ENCODE measurements around the gene LY6G6F.
"Not testable (repeated sequence)": the region's sequence is repeated elsewhere in the genome, so short reads cannot be mapped to it uniquely, and the experiment has no call there.

Gene LY6G6F

DNA sequence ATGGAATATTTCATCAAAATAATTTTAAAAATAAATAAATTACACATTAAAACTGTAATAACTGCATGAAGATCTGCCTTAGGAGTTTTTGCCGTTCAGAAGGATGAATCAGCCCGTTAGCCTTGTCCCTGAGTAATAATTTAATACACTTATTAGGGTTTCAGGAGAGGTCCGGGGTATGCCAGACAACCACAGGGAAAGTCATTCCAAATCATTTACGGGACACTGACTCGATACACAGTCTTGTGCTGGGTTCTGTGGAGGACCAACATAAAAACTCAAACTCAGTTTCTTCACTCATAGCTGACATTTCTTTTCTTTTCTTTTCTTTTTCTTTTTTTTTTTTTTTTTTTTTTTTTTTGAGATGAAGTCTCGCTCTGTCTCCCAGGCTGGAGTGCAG is 735 bp upstream of the LY6G6F start:
- no peak for DNase-seq

DNA sequence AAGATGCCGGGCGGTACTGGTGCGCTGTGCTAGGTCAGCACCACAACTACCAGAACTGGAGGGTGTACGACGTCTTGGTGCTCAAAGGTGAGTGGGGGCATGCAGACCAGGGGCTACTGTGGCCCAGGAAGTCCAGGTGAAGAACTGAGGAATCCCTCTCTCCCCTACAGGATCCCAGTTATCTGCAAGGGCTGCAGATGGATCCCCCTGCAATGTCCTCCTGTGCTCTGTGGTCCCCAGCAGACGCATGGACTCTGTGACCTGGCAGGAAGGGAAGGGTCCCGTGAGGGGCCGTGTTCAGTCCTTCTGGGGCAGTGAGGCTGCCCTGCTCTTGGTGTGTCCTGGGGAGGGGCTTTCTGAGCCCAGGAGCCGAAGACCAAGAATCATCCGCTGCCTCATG is 1.0 kb downstream of the LY6G6F start:
- DNase-seq = no peak

DNA sequence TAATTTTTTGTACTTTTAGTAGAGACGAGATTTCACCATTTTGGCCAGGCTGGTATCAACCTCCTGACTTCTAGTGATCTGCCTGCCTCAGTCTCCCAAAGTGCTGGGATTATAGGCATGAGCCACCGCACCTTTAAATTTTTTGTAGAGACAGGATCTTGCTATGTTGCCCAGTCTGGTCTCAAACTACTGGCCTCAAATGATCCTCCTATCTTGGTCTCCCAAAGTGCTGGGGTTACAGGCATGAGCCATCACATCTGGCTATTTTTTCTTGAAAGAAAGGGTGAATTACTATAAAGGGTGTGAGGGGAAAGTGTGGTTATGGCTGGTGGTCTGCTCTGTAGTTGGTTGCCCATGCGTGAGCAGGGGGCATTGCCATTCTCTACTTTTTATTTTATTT is 1.6 kb downstream of the LY6G6F start:
- no peak for DNase-seq

DNA sequence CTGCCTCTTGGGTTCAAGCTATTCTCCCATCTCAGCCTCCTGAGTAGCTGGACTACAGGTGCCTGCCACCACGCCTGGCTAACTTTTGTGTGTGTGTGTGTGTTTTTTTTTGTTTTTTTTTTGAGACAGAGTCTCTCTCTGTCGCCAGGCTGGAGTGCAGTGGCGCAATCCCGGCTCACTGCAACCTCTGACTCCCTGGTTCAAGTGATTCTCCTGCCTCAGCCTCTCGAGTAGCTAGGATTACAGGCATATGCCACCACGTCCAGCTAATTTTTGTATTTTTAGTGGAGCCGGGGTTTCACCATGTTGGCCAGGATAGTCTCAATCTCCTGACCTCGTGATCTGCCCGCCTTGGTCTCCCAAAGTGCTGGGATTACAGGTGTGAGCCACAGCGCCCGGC is 2.5 kb downstream of the LY6G6F start:
- DNase-seq = not testable (repeated sequence)

DNA sequence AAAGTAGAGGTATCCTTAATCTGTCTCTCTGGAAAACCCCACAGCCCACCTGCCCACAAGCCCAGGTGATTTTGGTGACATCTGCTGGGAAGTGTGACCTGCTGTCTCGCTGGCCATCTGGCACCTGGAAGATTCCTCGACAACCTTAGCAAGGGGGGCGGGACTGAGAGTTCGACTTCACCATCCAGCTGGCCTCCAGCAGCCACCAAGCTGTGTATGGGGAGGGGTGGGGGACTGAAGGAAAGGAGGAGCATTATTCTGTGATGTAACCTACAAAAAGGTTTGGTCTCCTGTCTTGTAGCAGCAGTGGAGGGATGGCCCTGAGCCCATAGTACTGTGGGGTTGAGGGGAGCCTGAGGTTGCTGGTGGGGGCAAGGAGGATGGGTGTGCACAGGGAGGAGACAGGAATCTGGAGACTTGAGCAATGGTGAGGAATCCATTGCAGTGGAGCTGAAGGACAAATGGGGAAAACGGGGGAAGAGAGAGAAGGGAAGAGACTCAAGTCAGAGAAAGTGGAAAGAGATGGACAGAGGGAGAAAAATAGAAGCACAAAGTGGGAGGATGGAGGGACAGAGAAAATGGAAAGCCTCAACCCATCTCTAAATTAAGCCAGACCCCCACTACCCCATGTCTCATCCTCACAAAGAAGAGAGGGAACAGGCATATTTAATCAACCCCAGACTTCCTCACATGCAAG is 4.0 kb downstream of the LY6G6F start:
- DNase-seq = no peak

DNA sequence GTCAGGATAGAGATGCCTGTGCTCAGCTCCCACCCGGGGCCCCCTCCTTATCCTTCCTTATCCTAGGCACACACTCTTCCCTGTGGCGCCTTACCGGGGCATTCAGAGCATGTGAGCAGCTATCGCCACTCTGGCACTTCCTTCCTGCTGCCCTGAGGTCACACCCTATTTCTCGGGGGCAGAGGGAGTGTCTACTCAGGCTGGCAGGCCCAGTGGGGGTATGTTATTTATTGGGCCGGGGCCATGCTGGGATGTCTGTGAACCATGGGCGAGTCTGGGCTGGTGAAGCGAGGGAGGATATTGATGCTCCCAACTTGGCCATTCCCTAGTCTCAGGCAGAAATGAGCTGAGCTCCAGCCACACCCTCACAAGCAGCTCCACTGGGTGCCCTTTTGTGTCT is 4.6 kb downstream of the LY6G6F start:
- no peak for DNase-seq

DNA sequence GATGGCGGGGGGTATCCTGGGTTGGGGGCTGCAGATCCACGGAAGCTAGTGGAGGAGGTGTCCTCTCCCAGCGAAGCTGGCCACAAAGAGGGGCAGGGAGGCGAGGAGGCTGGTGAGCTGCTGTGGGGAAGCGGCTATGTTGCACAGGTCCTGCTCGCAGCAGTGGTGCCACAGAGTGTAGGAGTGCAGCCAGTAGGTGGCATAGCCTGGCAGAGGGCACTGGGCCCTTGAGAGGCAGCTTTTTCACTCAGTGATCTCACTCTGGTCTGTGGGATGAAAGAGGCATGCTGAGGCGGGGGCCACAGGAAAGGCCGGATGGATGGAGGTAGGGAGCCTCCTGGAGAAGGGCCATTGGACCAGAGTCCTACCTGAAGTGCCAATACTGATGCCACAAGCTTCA is 5.6 kb downstream of the LY6G6F start:
- DNase-seq = no peak

DNA sequence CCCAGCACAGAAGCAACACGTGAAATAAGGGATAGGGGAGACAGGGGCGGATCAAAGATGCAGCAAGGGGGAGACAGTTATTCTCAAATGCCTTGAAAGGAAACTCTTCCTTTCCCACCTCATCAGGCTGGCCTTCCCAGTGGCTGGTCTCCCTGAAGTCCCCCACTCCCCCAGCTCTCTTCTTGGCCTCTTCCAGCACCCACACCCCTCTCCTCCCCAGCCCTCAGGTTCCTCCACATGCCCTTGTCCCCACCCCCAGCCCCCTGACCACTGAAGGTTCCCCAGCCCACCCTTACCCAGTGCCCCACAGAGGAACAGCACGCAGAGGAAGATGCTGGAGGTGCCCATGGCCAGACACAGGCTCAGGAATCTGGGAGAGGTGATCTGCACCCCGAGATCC is 6.8 kb downstream of the LY6G6F start:
- no peak for DNase-seq

DNA sequence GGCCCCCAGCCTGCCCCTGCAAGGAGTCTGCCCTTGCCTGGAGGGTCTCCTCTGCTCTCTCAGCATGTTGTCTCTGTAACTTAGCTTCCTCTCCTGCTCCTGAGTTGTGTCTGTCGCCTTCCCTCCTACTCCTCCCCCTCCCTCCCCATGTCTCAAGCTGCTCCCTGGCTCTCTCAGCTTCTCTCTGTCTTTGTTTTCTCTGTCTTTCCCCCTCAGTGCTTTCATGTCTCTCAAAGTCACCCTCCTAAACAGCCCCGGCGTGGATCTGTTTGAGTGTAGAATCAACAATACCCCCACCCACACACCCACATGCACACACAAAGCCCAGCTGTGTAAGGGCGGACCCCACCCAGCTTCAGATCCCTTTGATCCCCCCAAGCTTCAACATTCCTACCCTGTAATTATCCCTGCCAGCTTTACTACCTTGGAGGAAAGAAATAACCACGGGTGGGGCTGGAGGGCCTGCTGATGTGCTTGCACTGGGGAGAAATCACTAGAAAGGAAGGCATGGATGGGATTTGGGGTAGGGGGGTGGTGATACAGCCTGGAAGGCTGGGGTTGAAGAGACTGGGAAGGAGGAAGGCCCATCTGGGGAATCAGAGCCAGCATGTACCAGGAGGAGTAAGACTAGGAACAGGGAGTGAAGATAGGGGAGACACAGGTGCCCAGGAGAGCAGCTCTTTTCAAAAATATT is 7.5 kb downstream of the LY6G6F start:
- DNase-seq = no peak

DNA sequence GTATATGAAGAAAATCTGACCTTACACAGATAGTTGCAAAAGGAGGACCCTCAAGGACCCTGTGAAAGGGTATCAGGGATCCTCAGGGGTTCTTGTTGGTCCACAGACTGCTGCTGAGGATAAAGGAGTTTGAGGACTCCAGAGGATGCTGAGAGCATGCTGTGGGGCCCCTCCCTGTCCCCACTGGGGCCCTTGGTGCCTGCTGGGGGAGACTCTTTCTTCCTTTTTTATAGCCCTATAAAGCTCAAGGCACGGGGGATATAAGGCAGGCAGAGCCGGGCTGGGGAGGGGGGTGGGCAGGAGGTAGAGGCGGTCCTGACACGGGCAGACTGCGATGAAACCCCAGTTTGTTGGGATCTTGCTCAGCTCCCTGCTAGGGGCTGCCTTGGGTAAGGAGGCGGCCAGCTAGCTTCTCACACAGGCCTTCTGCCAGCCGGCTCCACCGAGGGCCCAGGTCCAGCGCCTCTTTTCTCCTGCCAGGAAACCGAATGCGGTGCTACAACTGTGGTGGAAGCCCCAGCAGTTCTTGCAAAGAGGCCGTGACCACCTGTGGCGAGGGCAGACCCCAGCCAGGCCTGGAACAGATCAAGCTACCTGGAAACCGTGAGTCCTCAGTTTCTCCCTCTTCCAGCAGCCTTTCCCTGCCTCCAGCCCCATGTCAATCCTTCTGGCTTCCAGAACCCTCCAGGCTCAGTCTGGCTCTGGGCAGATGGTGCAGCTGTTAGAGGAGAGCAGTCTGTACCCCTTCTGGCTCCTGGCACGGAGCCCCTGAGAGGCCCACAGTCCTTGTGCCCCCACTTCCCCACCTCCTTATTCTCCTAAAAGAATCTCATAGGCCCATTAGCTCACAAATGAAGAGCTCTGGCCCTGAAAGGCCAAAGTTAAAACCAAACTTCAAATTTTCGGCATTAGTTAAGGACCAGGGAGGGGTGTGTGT is 8.6 kb downstream of the LY6G6F start, which contains the start of gene LY6G6D:
LY6G6D (plus strand) TSS at position 327 of the 937 bp plus-strand sequence; CDS start at position 335, 8 bp downstream.
- no peak for DNase-seq

DNA sequence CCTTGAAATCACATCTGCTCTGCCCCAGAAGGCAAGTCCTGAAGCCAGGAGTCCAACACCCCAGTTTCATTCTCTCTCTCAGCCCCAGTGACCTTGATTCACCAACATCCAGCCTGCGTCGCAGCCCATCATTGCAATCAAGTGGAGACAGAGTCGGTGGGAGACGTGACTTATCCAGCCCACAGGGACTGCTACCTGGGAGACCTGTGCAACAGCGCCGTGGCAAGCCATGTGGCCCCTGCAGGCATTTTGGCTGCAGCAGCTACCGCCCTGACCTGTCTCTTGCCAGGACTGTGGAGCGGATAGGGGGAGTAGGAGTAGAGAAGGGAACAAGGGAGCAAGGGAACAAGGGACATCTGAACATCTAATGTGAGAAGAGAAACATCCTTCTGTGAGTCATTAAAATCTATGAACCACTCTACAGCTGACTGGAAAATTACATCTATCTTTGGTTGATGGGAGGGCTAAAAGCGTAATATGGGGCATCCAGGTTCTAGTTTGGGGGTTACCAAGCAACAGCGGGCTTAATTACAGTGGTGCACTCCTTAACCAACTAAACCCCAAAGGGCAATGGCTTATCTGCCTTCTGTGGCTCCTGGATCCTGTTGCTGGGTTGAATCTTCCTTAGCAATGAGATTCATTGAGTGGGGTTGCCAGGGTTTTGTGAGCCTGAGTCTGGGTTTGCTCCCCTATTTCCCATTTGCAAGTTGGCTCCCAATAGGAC is 11.0 kb downstream of the LY6G6F start:
- no peak for DNase-seq

DNA sequence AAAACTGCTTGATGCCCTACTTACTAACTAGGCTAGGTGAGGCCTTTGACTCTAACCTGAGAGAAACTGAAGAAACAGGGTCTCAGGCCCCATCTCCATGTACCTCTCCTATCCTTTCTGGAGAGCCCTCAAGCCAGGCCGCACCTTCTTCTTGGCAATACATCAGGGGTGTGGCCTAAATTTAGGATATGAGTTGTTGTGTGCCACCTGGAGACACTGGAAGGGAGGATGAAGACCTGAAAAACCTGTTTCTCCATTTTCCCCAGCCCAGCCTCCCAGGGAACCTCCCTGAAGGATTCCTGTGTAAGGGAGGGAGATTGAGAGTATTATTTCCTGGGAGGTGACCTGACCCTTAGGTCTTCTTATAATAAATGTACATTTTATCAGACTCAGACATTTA is 11.6 kb downstream of the LY6G6F start:
- DNase-seq = peak; percentile 74

DNA sequence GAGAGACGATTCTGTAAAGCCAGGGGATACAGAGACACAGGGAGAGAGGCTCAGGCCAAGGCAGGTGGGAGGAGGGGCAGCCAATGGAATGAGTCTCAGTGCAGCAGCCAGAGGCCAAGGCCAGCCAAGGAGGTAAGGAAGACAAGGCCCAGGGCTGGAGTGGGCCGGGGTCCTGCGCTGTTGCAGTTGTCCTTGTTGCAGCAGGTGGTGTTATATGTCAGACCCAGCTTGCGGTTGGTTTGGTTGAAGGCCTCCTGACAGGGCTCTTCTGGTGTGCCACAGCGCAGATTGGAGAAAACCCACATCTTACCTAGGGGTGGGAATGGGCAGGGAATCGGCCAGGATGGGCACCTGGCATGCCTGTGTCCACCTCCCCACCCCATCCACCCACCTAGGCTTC is 12.3 kb downstream of the LY6G6F start:
- no peak for DNase-seq

DNA sequence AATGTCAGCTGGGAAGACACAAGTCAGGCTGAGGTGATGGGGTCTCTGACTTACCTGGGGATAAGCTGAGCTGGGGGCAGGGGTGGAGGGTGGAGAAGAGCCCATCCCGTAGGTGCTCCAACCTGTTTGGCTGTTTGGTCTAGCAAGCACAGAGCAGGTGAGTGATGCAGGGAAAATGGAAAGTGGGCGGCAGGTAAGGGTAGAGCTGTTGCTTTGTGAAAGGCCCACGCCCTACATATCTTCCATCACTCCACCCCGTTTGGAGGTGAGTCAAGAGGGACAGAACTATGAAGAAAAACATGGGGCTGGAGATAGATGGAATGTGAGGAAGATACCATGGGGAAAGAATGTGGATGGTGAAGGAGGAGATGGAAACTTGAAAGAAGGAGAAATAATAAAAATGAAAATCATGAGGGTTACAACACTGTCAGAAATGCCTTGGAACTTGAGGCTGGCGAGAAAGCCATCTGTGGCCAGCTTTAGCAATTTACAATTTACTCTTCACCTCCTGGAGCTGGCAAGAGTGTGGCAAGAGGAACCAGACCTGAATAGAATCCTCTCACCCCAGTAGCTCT is 13.6 kb downstream of the LY6G6F start:
- no peak for DNase-seq

DNA sequence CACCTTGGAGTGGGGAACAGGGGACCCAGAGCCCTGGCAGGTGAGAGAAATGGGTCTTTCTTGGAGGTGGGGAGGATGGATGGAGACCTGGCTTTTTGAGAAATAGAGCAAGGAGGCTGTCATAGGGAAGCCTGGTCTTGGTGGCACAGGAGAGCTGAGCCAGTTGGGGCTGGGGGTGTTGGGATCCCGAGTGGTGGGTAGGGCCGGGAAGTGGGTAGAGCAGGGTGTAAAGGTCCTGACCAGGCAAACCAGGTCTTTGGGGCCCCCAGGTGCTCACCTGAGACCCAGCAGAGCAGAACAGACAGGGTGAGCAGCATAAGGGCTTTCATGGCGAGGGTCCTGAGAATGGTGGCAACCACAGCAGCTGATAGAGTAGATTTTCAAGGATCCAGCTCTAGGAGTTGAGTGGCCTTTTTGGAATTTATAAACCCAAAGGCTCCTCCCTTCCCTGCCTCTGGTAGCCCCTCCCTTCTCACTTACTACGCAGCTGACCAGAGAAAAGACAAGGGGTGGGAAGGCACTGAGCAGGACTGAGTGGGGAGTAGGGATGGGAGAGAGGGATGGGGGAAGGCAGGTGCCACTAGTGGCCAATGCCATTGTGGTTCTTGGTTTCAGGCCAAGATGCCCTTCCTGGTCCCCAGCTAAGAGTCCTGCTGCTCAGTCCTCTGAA is 14.8 kb downstream of the LY6G6F start, which contains the start of gene LY6G6C:
LY6G6C (minus strand) TSS at position 396 of the 670 bp plus-strand sequence; CDS start at position 329, 67 bp downstream.
- no peak for DNase-seq

DNA sequence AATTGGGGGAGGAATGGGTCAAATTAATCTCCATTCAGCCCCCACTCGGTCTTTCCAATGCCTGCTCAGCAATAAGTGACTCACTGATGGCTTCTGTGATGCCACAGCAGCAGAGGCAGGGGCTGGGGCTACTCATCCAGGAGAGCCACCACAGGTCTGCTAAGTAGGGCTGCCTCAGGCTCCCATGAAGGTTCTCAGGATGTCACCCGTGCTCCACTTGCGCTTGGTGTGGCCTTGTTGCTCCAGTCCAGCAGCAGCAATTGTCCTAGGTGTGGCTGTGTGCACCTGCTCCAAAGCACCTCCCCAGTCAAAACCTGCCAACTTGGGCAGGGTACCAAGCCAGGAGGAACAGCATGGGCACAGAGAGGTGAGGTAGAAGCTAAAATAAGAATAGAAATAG is 15.5 kb downstream of the LY6G6F start:
- peak; percentile 4 for DNase-seq

DNA sequence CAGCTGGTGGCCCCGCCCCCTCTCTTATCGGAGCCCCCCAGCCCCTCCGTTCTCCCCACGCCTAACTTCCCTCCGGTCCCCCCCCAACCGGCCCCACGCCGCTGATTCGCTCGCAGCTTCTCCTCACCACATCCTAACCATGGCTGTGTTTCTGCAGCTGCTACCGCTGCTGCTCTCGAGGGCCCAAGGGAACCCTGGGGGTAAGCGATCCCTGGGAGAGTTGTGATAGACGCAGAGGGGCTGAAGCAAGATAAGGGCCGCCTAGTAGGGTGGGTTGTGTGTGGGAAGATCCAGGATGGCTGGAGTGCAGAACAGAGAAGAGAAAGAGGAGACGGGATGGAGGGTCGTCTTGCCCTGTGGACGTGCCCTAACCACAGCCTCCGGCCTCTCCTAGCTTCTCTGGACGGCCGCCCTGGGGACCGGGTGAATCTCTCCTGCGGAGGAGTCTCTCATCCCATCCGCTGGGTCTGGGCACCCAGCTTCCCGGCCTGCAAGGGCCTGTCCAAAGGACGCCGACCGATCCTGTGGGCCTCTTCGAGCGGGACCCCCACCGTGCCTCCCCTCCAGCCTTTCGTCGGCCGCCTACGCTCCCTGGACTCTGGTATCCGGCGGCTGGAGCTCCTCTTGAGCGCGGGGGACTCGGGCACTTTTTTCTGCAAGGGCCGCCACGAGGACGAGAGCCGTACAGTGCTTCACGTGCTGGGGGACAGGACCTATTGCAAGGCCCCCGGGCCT is 16.7 kb downstream of the LY6G6F start, which contains the start of gene MPIG6B:
MPIG6B (plus strand) TSS at position 129 of the 735 bp plus-strand sequence; CDS start at position 140, 11 bp downstream.
- DNase-seq = no peak

DNA sequence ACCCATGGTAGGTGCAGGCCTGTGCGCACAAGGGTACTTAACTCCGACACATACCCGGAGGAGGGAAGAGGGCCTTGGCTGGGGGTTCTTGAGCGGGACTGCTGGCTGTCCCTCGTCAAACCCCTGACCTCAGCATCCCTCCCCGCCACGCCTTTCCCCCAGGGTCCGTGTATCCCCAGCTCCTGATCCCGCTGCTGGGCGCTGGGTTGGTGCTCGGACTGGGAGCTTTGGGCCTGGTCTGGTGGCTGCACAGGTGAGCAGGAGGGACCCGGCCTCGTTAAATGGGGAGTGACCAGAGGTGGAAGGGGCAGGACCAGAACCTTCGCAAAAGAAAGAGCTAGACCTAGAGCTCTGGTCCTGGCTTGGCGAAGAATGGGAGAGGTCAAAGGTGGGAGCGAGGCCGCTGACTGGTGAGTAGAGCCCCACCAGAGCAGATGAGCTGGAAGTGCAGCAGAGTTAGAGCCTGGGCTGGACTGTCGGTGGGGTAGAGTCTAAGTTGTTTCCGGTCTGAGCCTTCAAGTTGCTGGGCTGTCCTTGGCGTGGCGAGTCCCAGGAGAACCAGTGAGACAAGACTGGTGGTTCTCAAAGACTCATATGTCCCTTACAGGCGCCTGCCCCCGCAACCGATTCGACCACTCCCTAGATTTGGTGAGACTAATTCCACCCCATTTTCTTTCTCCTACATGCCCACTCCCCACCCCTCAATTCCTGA is 17.5 kb downstream of the LY6G6F start:
- DNase-seq = no peak

DNA sequence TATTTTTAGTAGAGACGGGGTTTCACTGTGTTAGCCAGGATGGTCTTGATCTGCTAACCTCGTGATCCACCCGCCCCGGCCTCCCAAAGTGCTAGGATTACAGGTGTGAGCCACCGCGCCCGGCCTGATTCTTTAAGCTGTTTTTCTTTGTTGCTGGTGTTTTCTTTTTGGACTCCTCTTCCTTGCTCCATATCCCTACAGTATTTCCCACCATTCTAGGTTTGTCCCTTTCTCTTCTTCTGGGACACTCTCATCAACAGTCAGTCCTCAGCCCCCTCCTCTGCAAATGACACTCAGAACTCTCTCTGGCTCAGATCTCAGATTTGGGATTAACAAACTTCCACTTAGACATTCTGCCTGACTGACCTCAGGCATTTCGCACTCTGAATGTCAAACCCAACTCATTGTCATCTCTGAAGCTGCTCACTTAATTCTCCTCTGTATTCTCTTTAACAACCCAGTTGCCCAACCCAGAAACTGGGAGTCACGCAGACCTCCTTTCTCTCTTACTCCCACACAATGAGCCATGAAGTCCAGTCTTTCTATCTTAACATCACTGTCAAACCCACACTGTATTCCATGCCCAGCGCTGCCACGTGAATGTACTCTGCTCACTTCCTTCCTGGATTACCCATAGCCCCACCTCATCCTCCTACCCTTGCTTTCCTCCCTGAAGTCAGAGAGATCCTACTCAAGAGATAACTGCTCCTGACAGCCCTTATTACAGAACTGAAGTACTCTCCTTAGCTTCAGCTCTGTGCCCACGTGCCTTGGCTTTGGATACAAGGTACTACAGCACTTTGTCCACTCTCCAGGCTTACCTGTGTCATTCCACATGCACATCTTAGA is 19.1 kb downstream of the LY6G6F start:
- DNase-seq = no peak
